Keratinocyte (primary cell): ENCODE results near the gene MYO9A. TPM values are rescaled to one million over a fixed set of nuclear protein-coding genes. Genes with fewer than 3 reads are reported as not detected.

Experiments
- DNase-seq: peaks from one replicate; pipeline ENCODE4 v3.0.0-alpha.2; 2011; ENCODE audit warnings: low read depth, missing footprints, low spot score
- FAIRE-seq: peaks from 2 replicates; lab custom pipeline; 2011; peaks lifted over from hg19 to GRCh38; lab: Jason Lieb, UNC
- H2AFZ ChIP-seq: 2 replicates; pipeline ENCODE4 v1.6.0; 2012; ENCODE audit warnings: low read length, control low read depth, inconsistent platforms; ENCODE audit not compliant: control insufficient read depth
- H3K27ac ChIP-seq: 2 replicates; pipeline ENCODE4 v1.5.1; 2011; ENCODE audit warnings: low read length; ENCODE audit not compliant: control insufficient read depth, insufficient read depth
- H3K27me3 ChIP-seq: 3 replicates; pipeline ENCODE4 v1.6.0; 2011; ENCODE audit warnings: low read length; ENCODE audit not compliant: control insufficient read depth, insufficient read depth; ENCODE audit errors: extremely low read depth
- H3K36me3 ChIP-seq, 2 experiments: 2 replicates in 1 of 2; 3 replicates in 1 of 2; pipeline ENCODE4 v1.5.1; 2011; ENCODE audit warnings: low read length in 2 of 2, mild to moderate bottlenecking in 1 of 2; ENCODE audit not compliant: control insufficient read depth in 2 of 2, insufficient read depth in 2 of 2; ENCODE audit errors: extremely low read depth in 1 of 2
- H3K4me1 ChIP-seq: 3 replicates; pipeline ENCODE4 v1.5.1; 2011; ENCODE audit warnings: low read length; ENCODE audit not compliant: control insufficient read depth, insufficient read depth; ENCODE audit errors: extremely low read depth
- H3K4me2 ChIP-seq: 3 replicates; pipeline ENCODE4 v1.6.0; 2011; ENCODE audit warnings: low read depth, low read length; ENCODE audit not compliant: control insufficient read depth, insufficient read depth; ENCODE audit errors: extremely low read depth
- H3K4me3 ChIP-seq, 3 experiments: fragments of 200-600 bp in 1 of 3; sonication (generic) in 1 of 3; 2 replicates in 2 of 3; 3 replicates in 1 of 3; pipeline ENCODE4 v1.5.1; 2011 to 2016; ENCODE audit warnings: low read length in 3 of 3, mild to moderate bottlenecking in 3 of 3, control low read depth in 2 of 3, inconsistent platforms in 1 of 3, low read depth in 1 of 3, mixed read lengths in 1 of 3, mixed run types in 1 of 3, moderate library complexity in 1 of 3; ENCODE audit not compliant: control insufficient read depth in 2 of 3, insufficient read depth in 2 of 3; ENCODE audit errors: extremely low read depth in 1 of 3
- H3K79me2 ChIP-seq: 2 replicates; pipeline ENCODE4 v1.6.0; 2012; ENCODE audit warnings: low read length; ENCODE audit not compliant: control insufficient read depth, insufficient read depth
- H3K9ac ChIP-seq: 3 replicates; pipeline ENCODE4 v1.6.0; 2011; ENCODE audit warnings: low read length; ENCODE audit not compliant: control insufficient read depth, insufficient read depth; ENCODE audit errors: extremely low read depth
- H3K9me1 ChIP-seq: 3 replicates; pipeline ENCODE4 v1.6.0; 2011; ENCODE audit warnings: low read length; ENCODE audit not compliant: control insufficient read depth, insufficient read depth; ENCODE audit errors: extremely low read depth
- H3K9me3 ChIP-seq: 2 replicates; pipeline ENCODE4 v1.5.1; 2012; ENCODE audit warnings: low read depth, low read length; ENCODE audit not compliant: control insufficient read depth
- H4K20me1 ChIP-seq: 3 replicates; pipeline ENCODE4 v1.6.0; 2011; ENCODE audit warnings: low read length; ENCODE audit not compliant: control insufficient read depth, insufficient read depth; ENCODE audit errors: extremely low read depth
- EZH2 ChIP-seq: IDR thresholded peaks from one replicate; pipeline ENCODE4 v1.6.1; 2012; ENCODE audit warnings: inconsistent platforms, mild to moderate bottlenecking, low read length, moderate library complexity
- dilution Hi-C: fragments of 300-500 bp; cut with MboI; formaldehyde crosslinking; loops from one replicate; pipeline ENCODE4 v1.7.0; 2020; ENCODE audit warnings: low sequenced_read_pairs; ENCODE audit not compliant: extremely low pct_ligation_motif_present
- polyA plus RNA-seq, 5 experiments: library from polyadenylated mRNA; depleted of rRNA in 3 of 5; stranded (reverse) in 3 of 5; stranded (forward) in 1 of 5; unstranded in 1 of 5; fragments of >200 nt; gene quantifications; 1 replicate in 1 of 5; 2 replicates in 3 of 5; 3 replicates in 1 of 5; pipeline versions ENCODE4 v1.2.1 to v1.2.3, GENCODE V29; 2011 to 2012; ENCODE audit warnings: missing spikeins in 2 of 5, low read depth in 1 of 5, low replicate concordance in 1 of 5
- TF ChIP-seq, protein P1 (sequence below), 3 experiments: IDR thresholded peaks in 1 of 3; conservative IDR thresholded peaks in 1 of 3; optimal IDR thresholded peaks in 1 of 3; 2 replicates in 2 of 3; 3 replicates in 1 of 3; pipeline versions ENCODE3 to v1.5.1; 2011; ENCODE audit warnings: low read length in 3 of 3, mild to moderate bottlenecking in 3 of 3, moderate library complexity in 2 of 3, control low read depth in 1 of 3, inconsistent platforms in 1 of 3; ENCODE audit not compliant: insufficient read depth in 2 of 3; ENCODE audit errors: extremely low read depth in 1 of 3

Gene MYO9A
- polyA plus RNA-seq, 1 donor (not counting 4 experiments of a cell fraction or from before 2014, with no cell fraction given) = 10.6 TPM

DNA sequence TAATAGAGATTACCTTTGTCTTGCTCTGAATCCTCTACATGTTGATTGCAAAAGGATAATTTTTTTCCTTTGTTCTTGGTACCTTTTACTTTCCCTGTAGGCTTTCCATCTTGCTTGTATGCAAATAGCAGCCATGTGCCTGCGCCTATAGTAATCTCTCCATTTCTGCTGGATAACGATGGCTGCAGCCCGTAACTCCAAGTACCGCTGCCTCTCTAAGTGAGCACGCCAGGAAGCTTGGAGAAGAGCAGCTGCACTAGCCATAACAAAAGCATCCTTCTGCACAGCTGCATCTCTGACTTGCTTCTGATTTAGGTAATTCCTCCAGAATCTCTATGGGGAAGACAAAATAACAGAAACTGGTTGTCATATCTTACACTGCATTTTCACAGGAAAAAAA is 218.3 kb downstream of the MYO9A start:
- DNase-seq = no peak
- no peaks in the 10 kb centered on the region for H3K27me3 ChIP-seq
- no peaks in the 10 kb centered on the region for H3K79me2 ChIP-seq
- H3K4me1 ChIP-seq = no peaks in the 10 kb centered on the region
- no peak for FAIRE-seq
- H3K9ac ChIP-seq = no peak overlapping the region
- H3K4me3 ChIP-seq = no peak overlapping the region
- H3K9me1 ChIP-seq = no peaks in the 10 kb centered on the region
- dilution Hi-C loops = no loop called here
- TF ChIP-seq, protein P1, sequence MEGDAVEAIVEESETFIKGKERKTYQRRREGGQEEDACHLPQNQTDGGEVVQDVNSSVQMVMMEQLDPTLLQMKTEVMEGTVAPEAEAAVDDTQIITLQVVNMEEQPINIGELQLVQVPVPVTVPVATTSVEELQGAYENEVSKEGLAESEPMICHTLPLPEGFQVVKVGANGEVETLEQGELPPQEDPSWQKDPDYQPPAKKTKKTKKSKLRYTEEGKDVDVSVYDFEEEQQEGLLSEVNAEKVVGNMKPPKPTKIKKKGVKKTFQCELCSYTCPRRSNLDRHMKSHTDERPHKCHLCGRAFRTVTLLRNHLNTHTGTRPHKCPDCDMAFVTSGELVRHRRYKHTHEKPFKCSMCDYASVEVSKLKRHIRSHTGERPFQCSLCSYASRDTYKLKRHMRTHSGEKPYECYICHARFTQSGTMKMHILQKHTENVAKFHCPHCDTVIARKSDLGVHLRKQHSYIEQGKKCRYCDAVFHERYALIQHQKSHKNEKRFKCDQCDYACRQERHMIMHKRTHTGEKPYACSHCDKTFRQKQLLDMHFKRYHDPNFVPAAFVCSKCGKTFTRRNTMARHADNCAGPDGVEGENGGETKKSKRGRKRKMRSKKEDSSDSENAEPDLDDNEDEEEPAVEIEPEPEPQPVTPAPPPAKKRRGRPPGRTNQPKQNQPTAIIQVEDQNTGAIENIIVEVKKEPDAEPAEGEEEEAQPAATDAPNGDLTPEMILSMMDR (optimal IDR thresholded peaks at IDR 0.05 in 1 of 3, IDR thresholded peaks at IDR 0.05 in 1 of 3, conservative IDR thresholded peaks at IDR 0.05 in 1 of 3; ENCODE audit: extremely low read depth in 1 of 3, insufficient read depth in 2 of 3, low read length in 3 of 3) = no peak
- no peak for TF ChIP-seq EZH2
- H3K4me2 ChIP-seq = no peak overlapping the region
- no peaks in the 10 kb centered on the region for H3K9me3 ChIP-seq
- peaks cover 2 to 4% of the 10 kb centered on the region in 2 experiments for H3K36me3 ChIP-seq
- no peak overlapping the region for H3K27ac ChIP-seq
- no peak overlapping the region for H2AFZ ChIP-seq
- no peaks in the 10 kb centered on the region for H4K20me1 ChIP-seq

DNA sequence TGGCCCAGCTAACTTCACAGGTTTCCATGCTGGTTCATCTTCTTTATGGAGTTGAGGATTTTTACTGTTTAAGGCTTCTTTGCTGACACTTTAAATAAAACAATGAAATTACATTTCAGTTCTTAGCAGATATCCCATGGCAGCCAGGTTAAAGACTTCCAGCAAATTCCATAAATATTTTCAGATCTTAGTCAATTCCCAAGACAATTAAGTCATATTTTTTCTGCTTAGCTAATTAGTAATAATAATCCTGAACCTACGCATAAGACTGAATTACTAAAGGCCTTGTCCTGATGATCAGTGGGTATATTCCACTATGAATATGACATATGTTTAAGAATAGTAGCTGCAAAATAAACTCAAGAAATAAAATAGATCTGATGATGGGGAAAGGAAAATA is 224.3 kb downstream of the MYO9A start:
- H3K36me3 ChIP-seq = peaks cover 2 to 7% of the 10 kb centered on the region in 2 experiments
- no peaks in the 10 kb centered on the region for H3K4me1 ChIP-seq
- no peaks in the 10 kb centered on the region for H3K9me3 ChIP-seq
- no peak overlapping the region for H3K9ac ChIP-seq
- H2AFZ ChIP-seq = no peak overlapping the region
- no peaks in the 10 kb centered on the region for H3K9me1 ChIP-seq
- H3K4me2 ChIP-seq = no peak overlapping the region
- FAIRE-seq (no peak), DNase-seq (no peak)
- H3K79me2 ChIP-seq = no peaks in the 10 kb centered on the region
- no peaks in the 10 kb centered on the region for H3K27me3 ChIP-seq
- no peak overlapping the region for H3K27ac ChIP-seq
- dilution Hi-C loops = no loop called here
- TF ChIP-seq, protein P1 (optimal IDR thresholded peaks at IDR 0.05 in 1 of 3, IDR thresholded peaks at IDR 0.05 in 1 of 3, conservative IDR thresholded peaks at IDR 0.05 in 1 of 3; ENCODE audit: extremely low read depth in 1 of 3, insufficient read depth in 2 of 3, low read length in 3 of 3) = no peak
- no peak for TF ChIP-seq EZH2
- H4K20me1 ChIP-seq = no peaks in the 10 kb centered on the region
- no peak overlapping the region for H3K4me3 ChIP-seq
